ENCODE measurements around the gene ZNF439. TPM values are rescaled to one million over a fixed set of nuclear protein-coding genes. Genes with fewer than 3 reads are reported as not detected.

Gene ZNF439
- total and polyA plus RNA-seq, 10 of the 15 experiments (the other 5 are each of a cell fraction or from before 2014, with no cell fraction given), result 0.43 to 2.5 (median 1.2) TPM

DNA sequence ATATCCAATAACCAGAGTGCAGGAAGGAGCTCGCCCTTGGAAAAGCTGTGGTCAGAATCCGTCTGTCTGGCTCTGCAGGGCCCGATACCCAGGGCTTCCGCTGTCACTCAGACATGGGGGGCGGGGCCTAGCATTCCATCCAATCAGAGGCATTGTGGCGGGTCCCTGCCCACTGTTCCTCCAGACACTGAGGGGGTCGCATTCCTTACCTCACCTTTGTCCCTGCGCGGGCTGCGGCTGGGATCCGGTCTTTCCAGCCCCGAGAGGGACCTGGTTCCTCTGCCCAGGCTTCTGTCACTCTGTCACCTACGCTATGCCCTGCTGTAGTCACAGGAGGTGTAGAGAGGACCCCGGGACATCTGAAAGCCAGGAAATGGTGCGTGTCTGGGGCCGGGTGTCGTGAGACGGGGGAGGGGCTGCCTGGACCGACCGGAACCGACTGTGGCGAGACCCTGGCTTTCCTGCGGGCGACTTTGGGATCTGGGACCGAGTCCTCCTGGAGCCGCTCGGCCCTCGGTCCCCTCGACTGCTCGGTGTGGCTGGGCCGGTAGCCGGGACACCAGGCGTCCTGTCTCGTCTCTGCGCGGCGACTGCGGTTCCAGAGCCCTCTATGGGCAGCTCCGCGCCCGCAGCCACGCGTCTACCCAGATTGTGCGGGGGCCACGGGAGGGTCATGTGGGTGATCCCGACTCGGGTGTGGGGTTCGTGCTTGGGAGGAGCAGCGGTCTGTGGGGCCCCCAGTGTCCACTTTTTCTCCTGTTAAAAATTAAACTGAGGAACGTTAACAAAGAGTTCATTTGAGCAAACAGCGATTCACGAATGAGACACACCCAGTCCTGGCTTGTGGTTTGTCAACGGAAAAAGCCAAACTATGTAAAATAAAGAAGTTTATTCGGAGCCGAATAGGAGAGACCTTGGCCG, 39.3 kb downstream of the ZNF439 start, which contains the start of gene ZNF69:
Gene ZNF69, plus strand, starts transcription at position 172 of the 921 bp plus-strand sequence. Its CDS starts 142 bp downstream, at position 314.
- Histone ChIP-seq H3K27ac (ENCODE audit: control insufficient read depth, insufficient read depth) (peak within 1 kb of the TSS; percentile 42; the same call in 1 of the 2 replicates), H3K9me3 (replicated peaks; ENCODE audit: control insufficient read depth, insufficient read depth, low read length) (no peaks in the 10 kb centered on the region; the same call in 2 of the 3 replicates), H4K20me1 (ENCODE audit: control insufficient read depth, insufficient read depth) (no peaks in the 10 kb centered on the region), H3K79me2 (ENCODE audit: control insufficient read depth, insufficient read depth, low read length) (no peaks in the 10 kb centered on the region), H3K4me2 (ENCODE audit: control insufficient read depth, insufficient read depth) (peak within 1 kb of the TSS; percentile 79), H3K36me3 (ENCODE audit: control insufficient read depth in 2 of 2, insufficient read depth in 2 of 2, low read length in 1 of 2) (no peaks in the 10 kb centered on the region), H3K4me3 (peak within 1 kb of the TSS; percentile 68), H2AFZ (ENCODE audit: control insufficient read depth, low read depth, low read length) (peak within 1 kb of the TSS; percentile 82), H3K9ac (ENCODE audit: control insufficient read depth, insufficient read depth, low read length) (peak within 1 kb of the TSS; percentile 47; the same call in 1 of the 2 replicates), H3K27me3 (replicated peaks in 1 of 2; ENCODE audit: control insufficient read depth in 2 of 2, insufficient read depth in 2 of 2, low read length in 1 of 2) (no peaks in the 10 kb centered on the region), H3K4me1 (ENCODE audit: control insufficient read depth, insufficient read depth, low read length) (no peaks in the 10 kb centered on the region; the same call in 1 of the 2 replicates)
- CTCF ChIA-PET, result no interaction called here
- no peak for TF ChIP-seq TAF1 (IDR thresholded peaks at IDR 0.05; ENCODE audit: borderline replicate concordance, low read depth, low read length)
- TF ChIP-seq RUNX3 (IDR thresholded peaks at IDR 0.05; ENCODE audit: low read length), result 0 out of 2 replicates have a peak, but pooled peaks have one; percentile 29
- TF ChIP-seq, protein P1, sequence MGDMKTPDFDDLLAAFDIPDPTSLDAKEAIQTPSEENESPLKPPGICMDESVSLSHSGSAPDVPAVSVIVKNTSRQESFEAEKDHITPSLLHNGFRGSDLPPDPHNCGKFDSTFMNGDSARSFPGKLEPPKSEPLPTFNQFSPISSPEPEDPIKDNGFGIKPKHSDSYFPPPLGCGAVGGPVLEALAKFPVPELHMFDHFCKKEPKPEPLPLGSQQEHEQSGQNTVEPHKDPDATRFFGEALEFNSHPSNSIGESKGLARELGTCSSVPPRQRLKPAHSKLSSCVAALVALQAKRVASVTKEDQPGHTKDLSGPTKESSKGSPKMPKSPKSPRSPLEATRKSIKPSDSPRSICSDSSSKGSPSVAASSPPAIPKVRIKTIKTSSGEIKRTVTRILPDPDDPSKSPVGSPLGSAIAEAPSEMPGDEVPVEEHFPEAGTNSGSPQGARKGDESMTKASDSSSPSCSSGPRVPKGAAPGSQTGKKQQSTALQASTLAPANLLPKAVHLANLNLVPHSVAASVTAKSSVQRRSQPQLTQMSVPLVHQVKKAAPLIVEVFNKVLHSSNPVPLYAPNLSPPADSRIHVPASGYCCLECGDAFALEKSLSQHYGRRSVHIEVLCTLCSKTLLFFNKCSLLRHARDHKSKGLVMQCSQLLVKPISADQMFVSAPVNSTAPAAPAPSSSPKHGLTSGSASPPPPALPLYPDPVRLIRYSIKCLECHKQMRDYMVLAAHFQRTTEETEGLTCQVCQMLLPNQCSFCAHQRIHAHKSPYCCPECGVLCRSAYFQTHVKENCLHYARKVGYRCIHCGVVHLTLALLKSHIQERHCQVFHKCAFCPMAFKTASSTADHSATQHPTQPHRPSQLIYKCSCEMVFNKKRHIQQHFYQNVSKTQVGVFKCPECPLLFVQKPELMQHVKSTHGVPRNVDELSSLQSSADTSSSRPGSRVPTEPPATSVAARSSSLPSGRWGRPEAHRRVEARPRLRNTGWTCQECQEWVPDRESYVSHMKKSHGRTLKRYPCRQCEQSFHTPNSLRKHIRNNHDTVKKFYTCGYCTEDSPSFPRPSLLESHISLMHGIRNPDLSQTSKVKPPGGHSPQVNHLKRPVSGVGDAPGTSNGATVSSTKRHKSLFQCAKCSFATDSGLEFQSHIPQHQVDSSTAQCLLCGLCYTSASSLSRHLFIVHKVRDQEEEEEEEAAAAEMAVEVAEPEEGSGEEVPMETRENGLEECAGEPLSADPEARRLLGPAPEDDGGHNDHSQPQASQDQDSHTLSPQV (IDR thresholded peaks at IDR 0.05), result no peak
- TF ChIP-seq, protein P2, sequence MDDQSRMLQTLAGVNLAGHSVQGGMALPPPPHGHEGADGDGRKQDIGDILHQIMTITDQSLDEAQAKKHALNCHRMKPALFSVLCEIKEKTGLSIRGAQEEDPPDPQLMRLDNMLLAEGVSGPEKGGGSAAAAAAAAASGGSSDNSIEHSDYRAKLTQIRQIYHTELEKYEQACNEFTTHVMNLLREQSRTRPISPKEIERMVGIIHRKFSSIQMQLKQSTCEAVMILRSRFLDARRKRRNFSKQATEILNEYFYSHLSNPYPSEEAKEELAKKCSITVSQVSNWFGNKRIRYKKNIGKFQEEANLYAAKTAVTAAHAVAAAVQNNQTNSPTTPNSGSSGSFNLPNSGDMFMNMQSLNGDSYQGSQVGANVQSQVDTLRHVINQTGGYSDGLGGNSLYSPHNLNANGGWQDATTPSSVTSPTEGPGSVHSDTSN (IDR thresholded peaks at IDR 0.05; ENCODE audit: insufficient replicate concordance, low read depth, low read length), result peak; percentile 88
- TF ChIP-seq CREB1 (IDR thresholded peaks at IDR 0.05; ENCODE audit: low read depth), result peak; percentile 17; the same call in 1 of the 2 replicates
- TF ChIP-seq, protein P3, sequence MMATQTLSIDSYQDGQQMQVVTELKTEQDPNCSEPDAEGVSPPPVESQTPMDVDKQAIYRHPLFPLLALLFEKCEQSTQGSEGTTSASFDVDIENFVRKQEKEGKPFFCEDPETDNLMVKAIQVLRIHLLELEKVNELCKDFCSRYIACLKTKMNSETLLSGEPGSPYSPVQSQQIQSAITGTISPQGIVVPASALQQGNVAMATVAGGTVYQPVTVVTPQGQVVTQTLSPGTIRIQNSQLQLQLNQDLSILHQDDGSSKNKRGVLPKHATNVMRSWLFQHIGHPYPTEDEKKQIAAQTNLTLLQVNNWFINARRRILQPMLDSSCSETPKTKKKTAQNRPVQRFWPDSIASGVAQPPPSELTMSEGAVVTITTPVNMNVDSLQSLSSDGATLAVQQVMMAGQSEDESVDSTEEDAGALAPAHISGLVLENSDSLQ (IDR thresholded peaks at IDR 0.05), result peak; percentile 96
- TF ChIP-seq NFYB (IDR thresholded peaks at IDR 0.05; ENCODE audit: insufficient read depth, low read depth, low read length), result peak; percentile 81
- TF ChIP-seq CBX5 (IDR thresholded peaks at IDR 0.05; ENCODE audit: low read depth), result 0 out of 2 replicates have a peak, but pooled peaks have one; percentile 11
- TF ChIP-seq IKZF1 (conservative IDR thresholded peaks at IDR 0.05), result peak; percentile 32
- TF ChIP-seq LARP7 (IDR thresholded peaks at IDR 0.05), result 0 out of 2 replicates have a peak, but pooled peaks have one; percentile 43
- SMC1A ChIA-PET (ENCODE audit: uncharacterized antibody, unreplicated experiment), result interaction anchor here (1.1 kb wide), 1 partner anchor 91 kb away, joined by 3 read pairs; no protein-coding TSS in a partner anchor
- ATAC-seq (no peak), FAIRE-seq (no peak), DNase-seq (ENCODE audit: low read depth, low spot score) (no peak)
- POLR2A ChIA-PET, result no interaction called here
- WGBS (ENCODE audit: insufficient coverage, insufficient replicate concordance, low lambda C conversion rate, missing lambda C conversion rate), result 6% methylated on average over 56 of the region's 56 CpGs
- BruUV-seq (replicated peaks), result no TSS peak
- RAD21 ChIA-PET (ENCODE audit: unreplicated experiment), result no interaction called here
- in situ Hi-C loops (cut with MboI), result no loop called here
- intact Hi-C loops (cut with micrococcal nuclease; ENCODE audit: unreplicated experiment), result no loop called here

All from GM12878 (cell line).